ENCODE measurements around the gene HBS1L.

The HBS1L gene

DNA sequence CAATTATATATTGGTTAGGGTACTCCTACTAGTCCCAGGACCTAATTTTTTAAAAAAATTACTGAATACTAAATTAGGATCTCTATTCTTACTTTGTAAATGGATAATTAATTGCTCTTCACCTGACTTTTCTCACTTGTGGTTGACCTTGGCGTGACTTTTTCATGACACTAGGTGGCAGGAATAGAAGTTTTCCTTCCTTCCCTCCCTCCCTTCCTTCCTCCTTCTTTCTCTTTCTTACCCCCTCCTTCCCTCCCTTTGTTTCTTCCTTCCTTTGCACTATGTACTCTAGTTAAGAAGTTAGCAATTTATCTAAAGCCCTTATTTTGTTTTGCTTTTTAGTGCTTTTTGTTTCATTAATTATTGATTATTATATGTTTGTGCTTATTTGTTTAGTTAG lies 20.4 kb upstream of the HBS1L start:
- Histone ChIP-seq H2BK5ac (ENCODE audit: low read depth, low read length, poor library complexity) (no peak overlapping the region), H3K4me3 (ENCODE audit: low read depth, low read length) (no peak overlapping the region), H3K4me2 (ENCODE audit: low read length) (no peak overlapping the region), H2AK5ac (ENCODE audit: low read length) (no peak overlapping the region), H4K8ac (ENCODE audit: low read depth, low read length) (no peak overlapping the region), H3K4ac (ENCODE audit: low read depth, low read length) (no peak overlapping the region), H4K12ac (ENCODE audit: low read depth, low read length) (no peak overlapping the region), H3K79me1 (ENCODE audit: low read length) (no peaks in the 10 kb centered on the region), H3K14ac (ENCODE audit: low read length) (no peak overlapping the region), H3K18ac (ENCODE audit: low read length) (no peak overlapping the region), H3K79me2 (ENCODE audit: control insufficient read depth, insufficient read depth, low read length, poor library complexity) (no peaks in the 10 kb centered on the region), H2AFZ (ENCODE audit: insufficient read depth, low read length, poor library complexity) (no peak overlapping the region), H3K4me1 (ENCODE audit: control insufficient read depth in 1 of 2, insufficient read depth in 2 of 2, low read length in 2 of 2) (no peaks in the 10 kb centered on the region), H3K27ac (ENCODE audit: low read depth, low read length) (no peak overlapping the region), H2BK12ac (ENCODE audit: low read length) (no peak overlapping the region), H3K27me3 (ENCODE audit: insufficient read depth, low read length) (no peaks in the 10 kb centered on the region), H3K36me3 (ENCODE audit: control insufficient read depth in 1 of 2, insufficient read depth in 2 of 2, low read length in 2 of 2) (no peaks in the 10 kb centered on the region), H3K9me3 (ENCODE audit: insufficient read depth, low read depth, low read length) (no peaks in the 10 kb centered on the region), H4K91ac (ENCODE audit: low read depth, low read length) (no peak overlapping the region), H3K9ac (ENCODE audit: low read length) (no peak overlapping the region), H2BK120ac (ENCODE audit: insufficient read depth, low read length, poor library complexity) (no peak overlapping the region), H3K23ac (ENCODE audit: low read length) (no peak overlapping the region)
- no CpG with 5 or more reads among the region's 1 CpG for WGBS (ENCODE audit: extremely low coverage, insufficient coverage, insufficient read length)
- no peak for DNase-seq

DNA sequence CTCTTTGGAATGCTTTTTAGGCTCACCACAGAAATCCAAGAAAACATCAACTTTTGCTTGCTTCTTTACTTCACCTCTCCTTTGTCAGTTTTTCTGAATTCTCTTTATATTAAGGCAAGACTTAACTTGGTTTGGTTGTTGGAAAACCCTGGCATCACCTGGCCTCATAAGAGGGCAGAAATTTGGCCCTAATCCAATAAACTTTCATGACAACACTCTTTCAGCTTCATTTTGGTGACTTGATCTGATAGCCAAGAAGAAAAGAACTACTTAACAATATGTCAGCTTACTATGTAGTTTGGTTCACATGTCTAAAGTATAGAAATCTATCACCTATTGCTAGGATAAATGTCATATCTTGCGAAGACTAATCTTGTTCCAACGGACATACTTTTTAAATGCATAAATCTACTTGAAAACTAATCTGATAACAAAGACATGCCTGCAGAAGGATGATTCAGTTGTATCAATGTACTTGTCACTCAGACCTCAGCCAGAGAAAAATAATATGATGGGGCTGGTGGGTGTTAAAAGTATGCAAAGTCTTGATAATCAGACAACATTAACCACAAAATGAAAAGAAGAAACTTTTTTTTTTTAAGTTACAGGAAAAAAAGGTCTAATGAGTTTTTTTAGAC lies 19.3 kb upstream of the HBS1L start:
- no peak overlapping the region for H2AFZ ChIP-seq (ENCODE audit: insufficient read depth, low read length, poor library complexity)

DNA sequence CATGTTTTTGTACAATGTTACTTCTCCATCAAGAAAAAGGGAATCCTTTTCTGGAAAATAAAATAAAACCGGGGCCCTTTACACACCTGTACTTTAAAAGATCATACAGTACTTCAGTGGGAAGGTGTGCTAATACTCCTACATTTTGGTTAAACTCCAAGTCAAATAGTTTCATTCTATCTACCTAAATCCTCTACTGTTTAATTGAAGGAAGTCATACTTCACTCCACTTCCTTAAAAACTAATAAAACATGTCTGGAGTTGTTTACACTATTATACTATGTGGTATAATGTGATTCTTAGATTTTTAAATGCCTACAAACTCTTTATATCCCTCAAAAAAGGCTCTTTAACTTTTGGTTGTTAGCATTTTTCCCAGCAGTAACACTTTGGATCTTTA lies 18.6 kb upstream of the HBS1L start:
- H3K23ac ChIP-seq (ENCODE audit: low read length) = no peak overlapping the region

More for the DNA sequence above, 19.3 kb upstream of the HBS1L start:
- no peaks in the 10 kb centered on the region for H3K9me3 ChIP-seq (ENCODE audit: insufficient read depth, low read depth, low read length)
- WGBS (ENCODE audit: extremely low coverage, insufficient coverage, insufficient read length) = no CpG with 5 or more reads among the region's 2 CpGs
- no peak overlapping the region for H4K8ac ChIP-seq (ENCODE audit: low read depth, low read length)
- no peak overlapping the region for H2AK5ac ChIP-seq (ENCODE audit: low read length)
- H3K4me2 ChIP-seq (ENCODE audit: low read length) = no peak overlapping the region
- no peak overlapping the region for H3K4ac ChIP-seq (ENCODE audit: low read depth, low read length)
- H3K27ac ChIP-seq (ENCODE audit: low read depth, low read length) = no peak overlapping the region
- H3K4me1 ChIP-seq (ENCODE audit: control insufficient read depth in 1 of 2, insufficient read depth in 2 of 2, low read length in 2 of 2) = no peaks in the 10 kb centered on the region
- H2BK12ac ChIP-seq (ENCODE audit: low read length) = no peak overlapping the region
- no peak overlapping the region for H3K18ac ChIP-seq (ENCODE audit: low read length)
- H2BK5ac ChIP-seq (ENCODE audit: low read depth, low read length, poor library complexity) = no peak overlapping the region
- no peaks in the 10 kb centered on the region for H3K79me2 ChIP-seq (ENCODE audit: control insufficient read depth, insufficient read depth, low read length, poor library complexity)
- no peak overlapping the region for H3K9ac ChIP-seq (ENCODE audit: low read length)
- H3K4me3 ChIP-seq (ENCODE audit: low read depth, low read length) = no peak overlapping the region
- H4K12ac ChIP-seq (ENCODE audit: low read depth, low read length) = no peak overlapping the region
- H3K36me3 ChIP-seq (ENCODE audit: control insufficient read depth in 1 of 2, insufficient read depth in 2 of 2, low read length in 2 of 2) = no peaks in the 10 kb centered on the region
- H3K79me1 ChIP-seq (ENCODE audit: low read length) = no peaks in the 10 kb centered on the region
- H2BK120ac ChIP-seq (ENCODE audit: insufficient read depth, low read length, poor library complexity) = no peak overlapping the region
- H3K27me3 ChIP-seq (ENCODE audit: insufficient read depth, low read length) = no peaks in the 10 kb centered on the region
- no peak for DNase-seq
- no peak overlapping the region for H3K14ac ChIP-seq (ENCODE audit: low read length)
- no peak overlapping the region for H4K91ac ChIP-seq (ENCODE audit: low read depth, low read length)
- no peak overlapping the region for H3K23ac ChIP-seq (ENCODE audit: low read length)

GRCh38 chr6:135072753-135073152 lies 18.1 kb upstream of the HBS1L start:
- Histone ChIP-seq H3K4me3 (ENCODE audit: low read depth, low read length) (no peak overlapping the region), H3K4ac (ENCODE audit: low read depth, low read length) (no peak overlapping the region), H3K9me3 (ENCODE audit: insufficient read depth, low read depth, low read length) (no peaks in the 10 kb centered on the region), H3K9ac (ENCODE audit: low read length) (no peak overlapping the region), H2BK120ac (ENCODE audit: insufficient read depth, low read length, poor library complexity) (no peak overlapping the region), H3K4me2 (ENCODE audit: low read length) (no peak overlapping the region), H3K23ac (ENCODE audit: low read length) (no peak overlapping the region), H2BK5ac (ENCODE audit: low read depth, low read length, poor library complexity) (no peak overlapping the region), H3K4me1 (ENCODE audit: control insufficient read depth in 1 of 2, insufficient read depth in 2 of 2, low read length in 2 of 2) (no peaks in the 10 kb centered on the region), H2AFZ (ENCODE audit: insufficient read depth, low read length, poor library complexity) (no peak overlapping the region), H4K12ac (ENCODE audit: low read depth, low read length) (no peak overlapping the region), H3K36me3 (ENCODE audit: control insufficient read depth in 1 of 2, insufficient read depth in 2 of 2, low read length in 2 of 2) (no peaks in the 10 kb centered on the region), H3K14ac (ENCODE audit: low read length) (no peak overlapping the region), H2AK5ac (ENCODE audit: low read length) (no peak overlapping the region), H4K91ac (ENCODE audit: low read depth, low read length) (no peak overlapping the region), H3K27ac (ENCODE audit: low read depth, low read length) (no peak overlapping the region), H2BK12ac (ENCODE audit: low read length) (no peak overlapping the region), H3K27me3 (ENCODE audit: insufficient read depth, low read length) (no peaks in the 10 kb centered on the region), H3K79me1 (ENCODE audit: low read length) (no peaks in the 10 kb centered on the region), H4K8ac (ENCODE audit: low read depth, low read length) (no peak overlapping the region), H3K79me2 (ENCODE audit: control insufficient read depth, insufficient read depth, low read length, poor library complexity) (no peaks in the 10 kb centered on the region), H3K18ac (ENCODE audit: low read length) (no peak overlapping the region)
- WGBS (ENCODE audit: extremely low coverage, insufficient coverage, insufficient read length) = no CpG with 5 or more reads among the region's 3 CpGs
- no peak for DNase-seq

More for the DNA sequence above, 18.6 kb upstream of the HBS1L start:
- H4K8ac ChIP-seq (ENCODE audit: low read depth, low read length) = no peak overlapping the region
- H4K12ac ChIP-seq (ENCODE audit: low read depth, low read length) = no peak overlapping the region
- H3K14ac ChIP-seq (ENCODE audit: low read length) = no peak overlapping the region
- no peak overlapping the region for H3K4ac ChIP-seq (ENCODE audit: low read depth, low read length)
- no peak overlapping the region for H3K18ac ChIP-seq (ENCODE audit: low read length)
- H2AK5ac ChIP-seq (ENCODE audit: low read length) = no peak overlapping the region
- H3K4me2 ChIP-seq (ENCODE audit: low read length) = no peak overlapping the region
- no peaks in the 10 kb centered on the region for H3K79me1 ChIP-seq (ENCODE audit: low read length)
- H3K79me2 ChIP-seq (ENCODE audit: control insufficient read depth, insufficient read depth, low read length, poor library complexity) = no peaks in the 10 kb centered on the region
- WGBS (ENCODE audit: extremely low coverage, insufficient coverage, insufficient read length) = no CpG with 5 or more reads among the region's 1 CpG
- H4K91ac ChIP-seq (ENCODE audit: low read depth, low read length) = no peak overlapping the region
- no peaks in the 10 kb centered on the region for H3K9me3 ChIP-seq (ENCODE audit: insufficient read depth, low read depth, low read length)
- H2AFZ ChIP-seq (ENCODE audit: insufficient read depth, low read length, poor library complexity) = no peak overlapping the region
- H3K4me3 ChIP-seq (ENCODE audit: low read depth, low read length) = no peak overlapping the region
- H2BK12ac ChIP-seq (ENCODE audit: low read length) = no peak overlapping the region
- no peaks in the 10 kb centered on the region for H3K4me1 ChIP-seq (ENCODE audit: control insufficient read depth in 1 of 2, insufficient read depth in 2 of 2, low read length in 2 of 2)
- H3K9ac ChIP-seq (ENCODE audit: low read length) = no peak overlapping the region
- no peak for DNase-seq
- H3K36me3 ChIP-seq (ENCODE audit: control insufficient read depth in 1 of 2, insufficient read depth in 2 of 2, low read length in 2 of 2) = no peaks in the 10 kb centered on the region
- no peaks in the 10 kb centered on the region for H3K27me3 ChIP-seq (ENCODE audit: insufficient read depth, low read length)
- H2BK5ac ChIP-seq (ENCODE audit: low read depth, low read length, poor library complexity) = no peak overlapping the region
- H2BK120ac ChIP-seq (ENCODE audit: insufficient read depth, low read length, poor library complexity) = no peak overlapping the region
- no peak overlapping the region for H3K27ac ChIP-seq (ENCODE audit: low read depth, low read length)

All from trophoblast cell (in vitro differentiated cells and primary cell).